Duodenal mucosa (tissue), 2 donors: Measurements from ENCODE around the gene BNIP3.
A peak's percentile ranks its signal among the peaks of the same experiment; 100 is the strongest.

Experiments used
- H3K27ac ChIP-seq: one replicate; pipeline ENCODE4 v1.7.0; 2013; ENCODE audit warnings: low read depth, low read length
- H3K27me3 ChIP-seq, 2 donors: one replicate each; pipeline ENCODE4 v1.7.0; 2013; ENCODE audit warnings: low read length in 2 of 2, control low read depth in 1 of 2; ENCODE audit not compliant: insufficient read depth in 2 of 2, control insufficient read depth in 1 of 2
- H3K36me3 ChIP-seq, 2 donors: one replicate each; pipeline ENCODE4 v1.7.0; 2013; ENCODE audit warnings: low read length in 2 of 2, control low read depth in 1 of 2; ENCODE audit not compliant: insufficient read depth in 2 of 2, control insufficient read depth in 1 of 2
- H3K4me1 ChIP-seq, 2 donors: one replicate each; pipeline ENCODE4 v1.7.0; 2013; ENCODE audit warnings: low read length in 2 of 2, control low read depth in 1 of 2; ENCODE audit not compliant: insufficient read depth in 2 of 2, control insufficient read depth in 1 of 2
- H3K4me3 ChIP-seq, 2 donors: one replicate each; pipeline ENCODE4 v1.7.0; 2013; ENCODE audit warnings: low read length in 2 of 2, low read depth in 1 of 2
- H3K9ac ChIP-seq, 2 donors: one replicate each; pipeline ENCODE4 v1.7.0; 2013; ENCODE audit warnings: low read length in 2 of 2, low read depth in 1 of 2
- H3K9me3 ChIP-seq, 2 donors: one replicate each; pipeline ENCODE4 v1.7.0; 2013; ENCODE audit warnings: low read length in 2 of 2, control low read depth in 1 of 2; ENCODE audit not compliant: control insufficient read depth in 1 of 2

BNIP3 gene

GRCh38 chr10:131981429-131982184, at the start of gene BNIP3:
Gene BNIP3 (minus strand): TSS chr10:131981923. CDS start chr10:131981806, 117 bp downstream.
- H3K4me1 ChIP-seq, result peaks cover 7 to 9% of the 10 kb centered on the region in 2 donors
- H3K36me3 ChIP-seq, result no peaks in the 10 kb centered on the region
- peak within 1 kb of the TSS; percentile 46 to 47 for H3K9ac ChIP-seq
- H3K27me3 ChIP-seq, result peaks cover 23 to 28% of the 10 kb centered on the region in 2 donors
- peak within 1 kb of the TSS; percentile 72 to 84 for H3K4me3 ChIP-seq
- peak within 1 kb of the TSS; percentile 7 for H3K27ac ChIP-seq
- peaks cover 0 to 2% of the 10 kb centered on the region in 2 donors for H3K9me3 ChIP-seq

- Histone ChIP-seq H3K9ac (no peak overlapping the region), H3K27me3 (peaks cover 22 to 25% of the 10 kb centered on the region in 2 donors), H3K4me3 (no peak overlapping the region), H3K27ac (no peak overlapping the region), H3K4me1 (no peaks in the 10 kb centered on the region), H3K9me3 (no peaks in the 10 kb centered on the region), H3K36me3 (no peaks in the 10 kb centered on the region)
Measured at GRCh38 chr10:132030898-132031463, 49.3 kb upstream of the BNIP3 start.

- no peaks in the 10 kb centered on the region for H3K9me3 ChIP-seq
- H3K4me1 ChIP-seq, result no peaks in the 10 kb centered on the region
- no peak overlapping the region for H3K27ac ChIP-seq
- no peaks in the 10 kb centered on the region for H3K36me3 ChIP-seq
- H3K27me3 ChIP-seq, result peaks cover 11 to 16% of the 10 kb centered on the region in 2 donors
- H3K4me3 ChIP-seq, result no peak overlapping the region
- H3K9ac ChIP-seq, result no peak overlapping the region
Measured at GRCh38 chr10:132028706-132029105, 47.0 kb upstream of the BNIP3 start.

- no peaks in the 10 kb centered on the region for H3K9me3 ChIP-seq
- H3K4me1 ChIP-seq, result peaks cover 4 to 6% of the 10 kb centered on the region in 2 donors
- H3K4me3 ChIP-seq, result no peak overlapping the region
- H3K27ac ChIP-seq, result no peak overlapping the region
- no peak overlapping the region for H3K9ac ChIP-seq
- peaks cover 11 to 22% of the 10 kb centered on the region in 2 donors for H3K27me3 ChIP-seq
- no peaks in the 10 kb centered on the region for H3K36me3 ChIP-seq
Measured at GRCh38 chr10:132027423-132027983, 45.8 kb upstream of the BNIP3 start.

- Histone ChIP-seq H3K27ac (no peak overlapping the region), H3K9me3 (no peaks in the 10 kb centered on the region), H3K9ac (no peak overlapping the region), H3K4me3 (peak overlapping the region; percentile 41 to 46), H3K27me3 (peaks cover 8 to 16% of the 10 kb centered on the region in 2 donors), H3K4me1 (peaks cover 4 to 6% of the 10 kb centered on the region in 2 donors), H3K36me3 (no peaks in the 10 kb centered on the region)
Measured at GRCh38 chr10:132023092-132023811, 41.5 kb upstream of the BNIP3 start.

- Histone ChIP-seq H3K9me3 (no peaks in the 10 kb centered on the region), H3K27ac (no peak overlapping the region), H3K36me3 (no peaks in the 10 kb centered on the region), H3K4me3 (no peak overlapping the region), H3K9ac (no peak overlapping the region), H3K4me1 (peaks cover 4 to 6% of the 10 kb centered on the region in 2 donors), H3K27me3 (peaks cover 8 to 12% of the 10 kb centered on the region in 2 donors)
Measured at GRCh38 chr10:132022241-132022640, 40.5 kb upstream of the BNIP3 start.

GRCh38 chr10:132021504-132022143, 39.9 kb upstream of the BNIP3 start:
- H3K4me3 ChIP-seq, result no peak overlapping the region
- H3K4me1 ChIP-seq, result peaks cover 4 to 6% of the 10 kb centered on the region in 2 donors
- H3K27me3 ChIP-seq, result peaks cover 8 to 12% of the 10 kb centered on the region in 2 donors
- H3K9ac ChIP-seq, result no peak overlapping the region
- H3K27ac ChIP-seq, result no peak overlapping the region
- H3K9me3 ChIP-seq, result no peaks in the 10 kb centered on the region
- H3K36me3 ChIP-seq, result no peaks in the 10 kb centered on the region

GRCh38 chr10:132021046-132021445, 39.3 kb upstream of the BNIP3 start:
- no peak overlapping the region for H3K4me3 ChIP-seq
- H3K9ac ChIP-seq, result no peak overlapping the region
- no peak overlapping the region for H3K27ac ChIP-seq

GRCh38 chr10:132020456-132020855, 38.7 kb upstream of the BNIP3 start:
- peaks cover 4 to 6% of the 10 kb centered on the region in 2 donors for H3K4me1 ChIP-seq
- H3K27me3 ChIP-seq, result peaks cover 8 to 12% of the 10 kb centered on the region in 2 donors
- H3K27ac ChIP-seq, result no peak overlapping the region
- H3K9ac ChIP-seq, result no peak overlapping the region
- H3K4me3 ChIP-seq, result no peak overlapping the region
- H3K9me3 ChIP-seq, result no peaks in the 10 kb centered on the region
- no peaks in the 10 kb centered on the region for H3K36me3 ChIP-seq

More at GRCh38 chr10:132021046-132021445, 39.3 kb upstream of the BNIP3 start:
- H3K9me3 ChIP-seq, result no peaks in the 10 kb centered on the region
- H3K36me3 ChIP-seq, result no peaks in the 10 kb centered on the region
- peaks cover 8 to 12% of the 10 kb centered on the region in 2 donors for H3K27me3 ChIP-seq
- peaks cover 4 to 6% of the 10 kb centered on the region in 2 donors for H3K4me1 ChIP-seq
